MM.1S (cell line): Measurements from ENCODE around the gene CDRT15L2.
"Not testable (repeated sequence)": the region's sequence is repeated elsewhere in the genome, so short reads cannot be mapped to it uniquely, and the experiment has no call there.

ENCODE experiments used
- EZH2 ChIP-seq: fragments of 300-600 bp; sonication (generic); optimal IDR thresholded peaks from 2 replicates; pipeline ENCODE3; 2017; ENCODE audit warnings: low read depth, mild to moderate bottlenecking, antibody characterized with exemption, low read length, mixed read lengths
- EZH2phosphoT487 ChIP-seq: fragments of 300-600 bp; sonication (generic); IDR thresholded peaks from 2 replicates; pipeline ENCODE4 v1.6.1; 2018; ENCODE audit warnings: antibody characterized with exemption, low read length
- TF ChIP-seq, protein P1 (sequence below): fragments of 300-600 bp; sonication (generic); IDR thresholded peaks from 2 replicates; pipeline ENCODE4 v1.5.1; 2016; ENCODE audit warnings: antibody characterized with exemption, low read length, mixed read lengths

DNA sequence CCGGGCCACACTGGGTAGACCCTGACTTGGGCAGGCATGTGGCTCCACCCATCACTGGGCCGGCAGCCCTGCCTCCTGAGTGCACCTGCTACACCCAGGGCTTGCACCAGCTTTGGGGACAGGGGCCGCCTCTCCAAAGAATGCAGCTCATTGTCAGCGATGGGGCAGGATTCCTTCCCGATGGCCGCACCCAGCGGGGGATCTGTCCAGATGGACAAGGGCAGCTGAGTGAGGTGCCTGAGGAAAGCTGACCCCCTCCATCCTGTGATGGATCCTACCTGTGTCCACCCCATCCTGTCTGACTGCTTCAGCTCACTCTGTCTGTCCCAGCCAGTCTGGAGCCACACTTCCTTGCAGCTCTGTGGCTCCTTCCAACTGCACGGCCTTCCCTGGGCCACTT is 10.9 kb upstream of the CDRT15L2 start:
- TF ChIP-seq, protein P1, sequence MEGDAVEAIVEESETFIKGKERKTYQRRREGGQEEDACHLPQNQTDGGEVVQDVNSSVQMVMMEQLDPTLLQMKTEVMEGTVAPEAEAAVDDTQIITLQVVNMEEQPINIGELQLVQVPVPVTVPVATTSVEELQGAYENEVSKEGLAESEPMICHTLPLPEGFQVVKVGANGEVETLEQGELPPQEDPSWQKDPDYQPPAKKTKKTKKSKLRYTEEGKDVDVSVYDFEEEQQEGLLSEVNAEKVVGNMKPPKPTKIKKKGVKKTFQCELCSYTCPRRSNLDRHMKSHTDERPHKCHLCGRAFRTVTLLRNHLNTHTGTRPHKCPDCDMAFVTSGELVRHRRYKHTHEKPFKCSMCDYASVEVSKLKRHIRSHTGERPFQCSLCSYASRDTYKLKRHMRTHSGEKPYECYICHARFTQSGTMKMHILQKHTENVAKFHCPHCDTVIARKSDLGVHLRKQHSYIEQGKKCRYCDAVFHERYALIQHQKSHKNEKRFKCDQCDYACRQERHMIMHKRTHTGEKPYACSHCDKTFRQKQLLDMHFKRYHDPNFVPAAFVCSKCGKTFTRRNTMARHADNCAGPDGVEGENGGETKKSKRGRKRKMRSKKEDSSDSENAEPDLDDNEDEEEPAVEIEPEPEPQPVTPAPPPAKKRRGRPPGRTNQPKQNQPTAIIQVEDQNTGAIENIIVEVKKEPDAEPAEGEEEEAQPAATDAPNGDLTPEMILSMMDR: not testable (repeated sequence)
- not testable (repeated sequence) for TF ChIP-seq EZH2phosphoT487, EZH2
